SK-N-SH treated with all-trans-retinoic acid at 6 μM for 48 hours (cell line): ENCODE measurements around the gene GOLGA6L7.

Experiments
- ARNTL ChIP-seq: fragments of 450-650 bp; formaldehyde crosslinking; IDR thresholded peaks from 2 replicates; pipeline ENCODE4 v1.5.0; 2020; ENCODE audit warnings: low read depth, mild to moderate bottlenecking, moderate library complexity, borderline replicate concordance
- CREB5 ChIP-seq: fragments of 250-450 bp; sonication (Bioruptor Pico); IDR thresholded peaks from 2 replicates; pipeline ENCODE4 v1.5.1; 2020; ENCODE audit warnings: low read depth, mild to moderate bottlenecking, moderate library complexity
- ESRRG ChIP-seq: fragments of 250-450 bp; sonication (Bioruptor Pico); IDR thresholded peaks from 2 replicates; pipeline ENCODE4 v1.6.1; 2021; ENCODE audit warnings: mild to moderate bottlenecking
- ISL1 ChIP-seq: fragments of 250-450 bp; sonication (Bioruptor Pico); IDR thresholded peaks from 2 replicates; pipeline ENCODE4 v2.1.2; 2022; ENCODE audit warnings: mild to moderate bottlenecking, moderate library complexity
- POU6F1 ChIP-seq: fragments of 250-450 bp; sonication (Bioruptor Pico); IDR thresholded peaks from 2 replicates; pipeline ENCODE4 v1.8.0; 2021; ENCODE audit warnings: low read depth, mild to moderate bottlenecking, moderate library complexity, borderline replicate concordance
- ZC3H10 ChIP-seq: fragments of 250-450 bp; sonication (Bioruptor Pico); IDR thresholded peaks from 2 replicates; pipeline ENCODE4 v1.5.1; 2021; ENCODE audit warnings: mild to moderate bottlenecking, moderate library complexity
- ZNF565 ChIP-seq: fragments of 450-650 bp; formaldehyde crosslinking; conservative IDR thresholded peaks from 2 replicates; pipeline ENCODE4 v1.5.0; 2020; ENCODE audit warnings: low read depth, mild to moderate bottlenecking, moderate library complexity
- ZNF70 ChIP-seq: fragments of 450-650 bp; formaldehyde crosslinking; IDR thresholded peaks from 2 replicates; pipeline ENCODE4 v1.5.0; 2020; ENCODE audit warnings: mild to moderate bottlenecking, moderate library complexity

DNA sequence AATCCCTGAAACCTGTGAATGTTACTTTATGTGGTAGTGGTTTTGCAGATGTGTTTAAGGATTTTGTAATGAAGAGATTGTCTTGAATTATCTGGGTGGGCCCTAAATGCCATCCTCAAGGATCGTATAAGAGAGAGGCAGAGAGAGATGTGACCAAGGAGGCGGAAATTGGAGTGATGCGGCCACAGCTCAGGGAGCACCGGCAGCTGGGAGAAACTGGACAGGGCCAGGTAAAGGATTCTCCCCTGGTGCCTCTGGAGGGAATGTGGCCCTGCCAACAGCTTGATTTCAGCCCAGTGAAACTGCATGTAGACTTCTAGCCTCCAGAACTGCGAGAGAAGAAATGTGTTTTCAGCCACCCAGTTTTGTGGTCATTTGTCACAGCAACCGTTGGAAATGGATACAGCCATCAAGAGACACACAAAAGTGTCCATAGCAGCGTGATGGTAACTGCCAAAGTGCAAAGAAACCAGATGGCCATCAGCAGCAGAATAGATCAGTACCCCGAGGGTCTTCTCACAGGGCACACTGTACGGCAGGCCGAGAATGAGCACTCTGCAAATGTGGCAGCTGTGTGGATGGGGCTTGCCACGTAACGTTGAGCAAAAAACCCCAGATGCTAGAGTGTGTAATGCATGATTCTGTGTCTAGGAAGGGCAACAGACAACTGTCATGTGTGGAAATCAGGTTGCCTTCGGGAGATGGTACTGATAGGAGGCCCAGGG lies 49.6 kb upstream of the GOLGA6L7 start:
- TF ChIP-seq ZNF70 (CRISPR knock-in tag) = no peak
- no peak for TF ChIP-seq ZC3H10 (CRISPR knock-in tag)
- TF ChIP-seq ISL1 (CRISPR knock-in tag) = no peak
- no peak for TF ChIP-seq CREB5 (CRISPR knock-in tag)
- TF ChIP-seq ZNF565 (CRISPR knock-in tag) = no peak
- TF ChIP-seq ESRRG (CRISPR knock-in tag) = no peak
- TF ChIP-seq ARNTL (CRISPR knock-in tag) = no peak
- TF ChIP-seq POU6F1 = no peak
